Measurements from ENCODE around the gene CCDC170.

CCDC170 gene

DNA sequence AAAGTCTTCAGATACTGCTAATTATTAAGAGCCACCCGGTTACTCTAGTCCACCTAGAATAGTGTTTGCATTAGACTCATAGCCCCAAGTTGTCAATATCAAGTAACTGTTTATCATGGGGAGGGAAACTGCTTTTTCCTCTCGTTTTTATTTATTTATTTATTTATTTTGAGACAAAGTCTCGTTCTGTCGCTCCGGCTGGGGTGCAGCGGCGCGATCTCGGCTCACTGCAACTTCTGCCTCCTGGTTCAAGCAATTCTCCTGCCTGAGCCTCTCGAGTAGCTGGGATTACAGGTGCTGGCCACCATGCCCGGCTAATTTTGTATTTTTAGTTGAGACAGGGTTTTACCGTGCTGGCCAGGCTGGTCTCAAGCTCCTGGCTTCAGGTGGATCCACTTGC, 16.1 kb upstream of the CCDC170 start:
- Histone ChIP-seq H4K20me1 (ENCODE audit: insufficient read depth, low read length, poor library complexity, severe bottlenecking) (no peaks in the 10 kb centered on the region), H3K4me1 (ENCODE audit: insufficient read depth, low read length, poor library complexity, severe bottlenecking) (peaks cover 16% of the 10 kb centered on the region), H3K9me2 (replicated peaks; ENCODE audit: low read depth, low read length) (no peaks in the 10 kb centered on the region), H3K27me3 (ENCODE audit: insufficient read depth, low read length, poor library complexity, severe bottlenecking) (no peaks in the 10 kb centered on the region), H3K9ac (ENCODE audit: low read depth, low read length, poor library complexity, severe bottlenecking) (no peak overlapping the region), H3K36me3 (ENCODE audit: insufficient read depth, low read length) (no peaks in the 10 kb centered on the region), H3K4me2 (ENCODE audit: low read depth, low read length, poor library complexity, severe bottlenecking) (no peak overlapping the region), H3K9me3 (ENCODE audit: insufficient read depth, low read depth, low read length) (no peaks in the 10 kb centered on the region), H3K79me2 (ENCODE audit: insufficient read depth, low read length) (no peaks in the 10 kb centered on the region), H2AFZ (ENCODE audit: low read length) (no peak overlapping the region), H3K4me3 (ENCODE audit: low read length, poor library complexity, severe bottlenecking) (no peak overlapping the region), H3F3A (ENCODE audit: low read depth) (peaks cover 7% of the 10 kb centered on the region; the same call in 1 of the 2 replicates)
- TF ChIP-seq, protein P1, sequence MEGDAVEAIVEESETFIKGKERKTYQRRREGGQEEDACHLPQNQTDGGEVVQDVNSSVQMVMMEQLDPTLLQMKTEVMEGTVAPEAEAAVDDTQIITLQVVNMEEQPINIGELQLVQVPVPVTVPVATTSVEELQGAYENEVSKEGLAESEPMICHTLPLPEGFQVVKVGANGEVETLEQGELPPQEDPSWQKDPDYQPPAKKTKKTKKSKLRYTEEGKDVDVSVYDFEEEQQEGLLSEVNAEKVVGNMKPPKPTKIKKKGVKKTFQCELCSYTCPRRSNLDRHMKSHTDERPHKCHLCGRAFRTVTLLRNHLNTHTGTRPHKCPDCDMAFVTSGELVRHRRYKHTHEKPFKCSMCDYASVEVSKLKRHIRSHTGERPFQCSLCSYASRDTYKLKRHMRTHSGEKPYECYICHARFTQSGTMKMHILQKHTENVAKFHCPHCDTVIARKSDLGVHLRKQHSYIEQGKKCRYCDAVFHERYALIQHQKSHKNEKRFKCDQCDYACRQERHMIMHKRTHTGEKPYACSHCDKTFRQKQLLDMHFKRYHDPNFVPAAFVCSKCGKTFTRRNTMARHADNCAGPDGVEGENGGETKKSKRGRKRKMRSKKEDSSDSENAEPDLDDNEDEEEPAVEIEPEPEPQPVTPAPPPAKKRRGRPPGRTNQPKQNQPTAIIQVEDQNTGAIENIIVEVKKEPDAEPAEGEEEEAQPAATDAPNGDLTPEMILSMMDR (conservative IDR thresholded peaks at IDR 0.05; ENCODE audit: low read length): no peak

DNA sequence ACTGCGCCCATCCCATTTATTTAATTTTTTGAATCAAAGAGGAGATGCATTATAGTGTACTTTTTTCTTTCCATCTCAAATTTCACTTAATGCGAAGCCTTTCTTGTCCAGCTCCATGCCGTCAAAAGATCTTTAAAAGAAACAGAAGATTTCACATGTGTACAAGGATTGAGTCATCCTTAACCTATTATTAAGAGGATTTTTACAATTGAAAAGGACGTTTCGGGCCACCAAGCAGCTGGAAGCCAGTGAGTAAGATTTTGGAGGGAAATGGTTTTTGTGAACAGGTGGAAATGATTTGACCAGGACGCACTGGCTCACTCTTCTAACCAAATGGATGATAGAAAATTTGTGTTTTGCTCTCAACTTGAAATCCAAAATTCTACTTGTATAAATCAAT, 15.1 kb upstream of the CCDC170 start:
- Histone ChIP-seq H3K27me3 (ENCODE audit: insufficient read depth, low read length, poor library complexity, severe bottlenecking) (no peaks in the 10 kb centered on the region), H3K9me3 (ENCODE audit: insufficient read depth, low read depth, low read length) (no peaks in the 10 kb centered on the region), H3K36me3 (ENCODE audit: insufficient read depth, low read length) (no peaks in the 10 kb centered on the region), H3F3A (ENCODE audit: low read depth) (peaks cover 7% of the 10 kb centered on the region; the same call in 1 of the 2 replicates), H3K9me2 (replicated peaks; ENCODE audit: low read depth, low read length) (no peaks in the 10 kb centered on the region), H3K9ac (ENCODE audit: low read depth, low read length, poor library complexity, severe bottlenecking) (no peak overlapping the region), H4K20me1 (ENCODE audit: insufficient read depth, low read length, poor library complexity, severe bottlenecking) (no peaks in the 10 kb centered on the region), H3K4me1 (ENCODE audit: insufficient read depth, low read length, poor library complexity, severe bottlenecking) (peaks cover 16% of the 10 kb centered on the region), H3K4me2 (ENCODE audit: low read depth, low read length, poor library complexity, severe bottlenecking) (no peak overlapping the region), H2AFZ (ENCODE audit: low read length) (no peak overlapping the region), H3K4me3 (ENCODE audit: low read length, poor library complexity, severe bottlenecking) (no peak overlapping the region), H3K79me2 (ENCODE audit: insufficient read depth, low read length) (no peaks in the 10 kb centered on the region)
- TF ChIP-seq, protein P1 (conservative IDR thresholded peaks at IDR 0.05; ENCODE audit: low read length): no peak
- no peak for TF ChIP-seq EZH2phosphoT487 (IDR thresholded peaks at IDR 0.05; ENCODE audit: borderline replicate concordance)

DNA sequence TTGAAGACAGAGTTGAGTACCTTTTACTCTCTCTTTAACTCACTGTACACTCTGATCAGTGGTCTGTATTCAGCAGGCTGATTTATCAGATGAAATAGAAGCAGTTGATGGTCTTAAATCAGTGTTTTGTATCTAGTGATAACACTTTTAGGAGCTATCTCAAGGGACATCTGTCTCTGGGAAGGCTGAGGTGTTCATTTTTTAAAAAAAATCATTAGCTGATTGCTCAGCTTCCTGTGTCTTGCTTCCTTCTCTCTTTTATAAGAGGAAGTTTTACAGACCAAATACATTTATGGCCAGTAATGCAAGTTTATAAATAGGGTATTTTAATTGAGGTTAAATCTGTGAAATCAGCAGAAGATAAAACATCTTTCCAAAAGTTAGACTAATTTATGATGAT, 12.0 kb upstream of the CCDC170 start:
- no peak overlapping the region for H3K9ac ChIP-seq (ENCODE audit: low read depth, low read length, poor library complexity, severe bottlenecking)
- no peaks in the 10 kb centered on the region for H3K9me2 ChIP-seq (replicated peaks; ENCODE audit: low read depth, low read length)
- peaks cover 6% of the 10 kb centered on the region for H3K27me3 ChIP-seq (ENCODE audit: insufficient read depth, low read length, poor library complexity, severe bottlenecking)
- peak; percentile 90 for TF ChIP-seq EZH2phosphoT487 (IDR thresholded peaks at IDR 0.05; ENCODE audit: borderline replicate concordance)
- TF ChIP-seq, protein P1 (conservative IDR thresholded peaks at IDR 0.05; ENCODE audit: low read length): no peak
- peaks cover 16% of the 10 kb centered on the region for H3K4me1 ChIP-seq (ENCODE audit: insufficient read depth, low read length, poor library complexity, severe bottlenecking)
- H3K9me3 ChIP-seq (ENCODE audit: insufficient read depth, low read depth, low read length): no peaks in the 10 kb centered on the region
- H4K20me1 ChIP-seq (ENCODE audit: insufficient read depth, low read length, poor library complexity, severe bottlenecking): no peaks in the 10 kb centered on the region
- H3K4me3 ChIP-seq (ENCODE audit: low read length, poor library complexity, severe bottlenecking): no peak overlapping the region
- H2AFZ ChIP-seq (ENCODE audit: low read length): no peak overlapping the region
- no peak overlapping the region for H3K4me2 ChIP-seq (ENCODE audit: low read depth, low read length, poor library complexity, severe bottlenecking)
- H3K36me3 ChIP-seq (ENCODE audit: insufficient read depth, low read length): no peaks in the 10 kb centered on the region
- no peaks in the 10 kb centered on the region for H3K79me2 ChIP-seq (ENCODE audit: insufficient read depth, low read length)
- peaks cover 7% of the 10 kb centered on the region; the same call in 1 of the 2 replicates for H3F3A ChIP-seq (ENCODE audit: low read depth)

Measured in Loucy (cell line).